Sigmoid colon (tissue), 7 donors: ENCODE results near the gene ETV1. TPM values are rescaled to one million over a fixed set of nuclear protein-coding genes. Genes with fewer than 3 reads are reported as not detected.

Source experiments
- DNase-seq: peaks from one replicate; pipeline ENCODE4 v3.0.0-alpha.2; 2019
- H3K27ac ChIP-seq, 4 donors: fragments of 200-600 bp; sonication (generic); one replicate each; pipeline ENCODE4 v1.5.1; 2016 to 2019; ENCODE audit warnings: mild to moderate bottlenecking in 1 of 4
- H3K27me3 ChIP-seq, 3 donors: fragments of 200-600 bp; sonication (generic); one replicate each; pipeline ENCODE4 v1.5.1; 2019; ENCODE audit warnings: mild to moderate bottlenecking in 1 of 3
- H3K36me3 ChIP-seq, 4 donors: fragments of 200-600 bp; sonication (generic); one replicate each; pipeline ENCODE4 v1.5.1; 2016 to 2019
- H3K4me1 ChIP-seq, 4 donors: fragments of 200-600 bp; sonication (generic); one replicate each; pipeline ENCODE4 v1.5.1; 2017 to 2019
- H3K4me3 ChIP-seq, 4 donors: fragments of 200-600 bp; sonication (generic); one replicate each; pipeline ENCODE4 v1.5.1; 2017 to 2019; ENCODE audit warnings: mild to moderate bottlenecking in 2 of 4, moderate library complexity in 1 of 4
- H3K9me3 ChIP-seq, 4 donors: fragments of 200-600 bp in 3 of 4; sonication (generic) in 3 of 4; one replicate each; pipeline versions ENCODE4 v1.5.1 to v1.6.1; 2013 to 2019
- EP300 ChIP-seq, 4 donors: sonication (generic); formaldehyde crosslinking; IDR thresholded peaks; one replicate each; pipeline ENCODE4 v1.6.1; 2017; ENCODE audit warnings: antibody characterized with exemption in 4 of 4
- POLR2A ChIP-seq, 2 donors: fragments of 450-650 bp; IDR thresholded peaks; one replicate each; pipeline ENCODE4 v1.6.1; 2016; ENCODE audit warnings: antibody characterized with exemption in 2 of 2, mild to moderate bottlenecking in 2 of 2, moderate library complexity in 2 of 2
- POLR2AphosphoS5 ChIP-seq, 4 donors: sonication (generic); formaldehyde crosslinking; IDR thresholded peaks; one replicate each; pipeline ENCODE4 v1.6.1; 2017; ENCODE audit warnings: antibody characterized with exemption in 4 of 4
- WGBS, 2 donors: extraction: QIAGEN DNeasy Blood & Tissue Kit; methylation state at CpG; one replicate each; pipeline ENCODE4 v1.1.7; 2013; 5-methylcytosine and 5-hydroxymethylcytosine counted together
- intact Hi-C: fragments of 100-400 bp; cut with DNase I; formaldehyde crosslinking; loops from one replicate; pipeline ENCODE4 v1.15.1; 2023
- polyA plus RNA-seq, 3 donors: library from polyadenylated mRNA; stranded (reverse); fragments of 200-250 nt; gene quantifications; one replicate each; pipeline ENCODE4 v1.2.3, GENCODE V29; 2013
- total RNA-seq, 4 donors: library from RNA; depleted of rRNA; stranded (reverse); fragments of >200 nt; gene quantifications; one replicate each; pipeline ENCODE4 v1.1.0, GENCODE V29; 2016
- TF ChIP-seq, protein P1 (sequence below), 4 experiments: fragments of 450-650 bp in 3 of 4; fragments of 200-600 bp in 1 of 4; IDR thresholded peaks; one replicate each; pipeline ENCODE4 v1.5.1; 2016 to 2019; ENCODE audit warnings: antibody characterized with exemption in 4 of 4, mild to moderate bottlenecking in 3 of 4, moderate library complexity in 2 of 4
- donor health status: healthy with polysubstance abuse.
- donor health status: Bipolar disorder and iron deficiency.
- donor health status: healthy.

ETV1 gene
- total and polyA plus RNA-seq, 7 donors, result 0.60 to 13.6 (median 6.5) TPM

DNA sequence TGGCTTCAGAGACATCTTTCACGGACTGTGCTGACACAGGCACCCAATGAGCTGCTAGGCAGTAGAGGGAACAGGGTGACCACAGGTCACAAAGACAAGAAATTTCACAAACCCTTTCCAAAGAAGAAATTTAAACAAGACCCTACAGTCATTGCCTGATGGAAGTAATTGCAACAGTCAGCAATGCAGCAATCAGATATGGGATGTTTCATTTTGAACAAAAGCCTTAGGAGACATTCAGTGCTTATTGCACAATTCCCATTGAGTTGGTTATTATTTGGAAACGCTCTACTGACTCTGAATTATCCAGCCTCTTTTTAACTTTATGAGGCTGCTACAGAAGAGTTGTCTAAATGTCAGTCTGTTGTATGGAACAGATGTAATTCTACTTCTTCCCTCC, 85.5 kb downstream of the ETV1 start:
- no peaks in the 10 kb centered on the region for H3K36me3 ChIP-seq
- no peaks in the 10 kb centered on the region for H3K9me3 ChIP-seq
- no peak overlapping the region for H3K4me3 ChIP-seq
- no peak overlapping the region for H3K27ac ChIP-seq
- H3K4me1 ChIP-seq, result no peaks in the 10 kb centered on the region
- TF ChIP-seq EP300 (IDR thresholded peaks at IDR 0.05) (no peak), POLR2A (IDR thresholded peaks at IDR 0.05) (no peak)
- TF ChIP-seq, protein P1, sequence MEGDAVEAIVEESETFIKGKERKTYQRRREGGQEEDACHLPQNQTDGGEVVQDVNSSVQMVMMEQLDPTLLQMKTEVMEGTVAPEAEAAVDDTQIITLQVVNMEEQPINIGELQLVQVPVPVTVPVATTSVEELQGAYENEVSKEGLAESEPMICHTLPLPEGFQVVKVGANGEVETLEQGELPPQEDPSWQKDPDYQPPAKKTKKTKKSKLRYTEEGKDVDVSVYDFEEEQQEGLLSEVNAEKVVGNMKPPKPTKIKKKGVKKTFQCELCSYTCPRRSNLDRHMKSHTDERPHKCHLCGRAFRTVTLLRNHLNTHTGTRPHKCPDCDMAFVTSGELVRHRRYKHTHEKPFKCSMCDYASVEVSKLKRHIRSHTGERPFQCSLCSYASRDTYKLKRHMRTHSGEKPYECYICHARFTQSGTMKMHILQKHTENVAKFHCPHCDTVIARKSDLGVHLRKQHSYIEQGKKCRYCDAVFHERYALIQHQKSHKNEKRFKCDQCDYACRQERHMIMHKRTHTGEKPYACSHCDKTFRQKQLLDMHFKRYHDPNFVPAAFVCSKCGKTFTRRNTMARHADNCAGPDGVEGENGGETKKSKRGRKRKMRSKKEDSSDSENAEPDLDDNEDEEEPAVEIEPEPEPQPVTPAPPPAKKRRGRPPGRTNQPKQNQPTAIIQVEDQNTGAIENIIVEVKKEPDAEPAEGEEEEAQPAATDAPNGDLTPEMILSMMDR (IDR thresholded peaks at IDR 0.05), result no peak
- no peaks in the 10 kb centered on the region for H3K27me3 ChIP-seq
- no peak for DNase-seq
- intact Hi-C loops, result no loop called here
- WGBS, 2 donors, result 77 to 86% methylated on average over 2 of the region's 2 CpGs

DNA sequence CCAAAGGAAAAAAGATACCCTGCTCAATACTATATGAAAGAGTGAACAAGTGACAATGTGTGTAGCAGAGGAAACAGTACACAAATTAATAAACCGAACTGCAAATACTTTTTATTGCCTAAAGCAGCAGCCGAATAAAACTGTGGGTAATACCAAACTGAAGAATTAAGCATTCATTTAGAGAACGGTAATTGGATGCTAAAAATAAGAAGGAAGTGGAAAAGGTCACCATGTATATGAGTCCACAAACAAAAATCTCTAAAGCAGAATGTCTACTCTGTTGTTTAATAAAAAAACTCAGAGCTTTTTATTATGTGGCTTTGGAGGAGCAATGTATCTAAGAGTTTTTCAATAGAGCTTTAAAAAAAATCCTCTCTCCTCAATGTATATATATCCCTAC, 87.9 kb downstream of the ETV1 start:
- WGBS, 2 donors, result 81 to 85% methylated on average over 3 of the region's 3 CpGs

DNA sequence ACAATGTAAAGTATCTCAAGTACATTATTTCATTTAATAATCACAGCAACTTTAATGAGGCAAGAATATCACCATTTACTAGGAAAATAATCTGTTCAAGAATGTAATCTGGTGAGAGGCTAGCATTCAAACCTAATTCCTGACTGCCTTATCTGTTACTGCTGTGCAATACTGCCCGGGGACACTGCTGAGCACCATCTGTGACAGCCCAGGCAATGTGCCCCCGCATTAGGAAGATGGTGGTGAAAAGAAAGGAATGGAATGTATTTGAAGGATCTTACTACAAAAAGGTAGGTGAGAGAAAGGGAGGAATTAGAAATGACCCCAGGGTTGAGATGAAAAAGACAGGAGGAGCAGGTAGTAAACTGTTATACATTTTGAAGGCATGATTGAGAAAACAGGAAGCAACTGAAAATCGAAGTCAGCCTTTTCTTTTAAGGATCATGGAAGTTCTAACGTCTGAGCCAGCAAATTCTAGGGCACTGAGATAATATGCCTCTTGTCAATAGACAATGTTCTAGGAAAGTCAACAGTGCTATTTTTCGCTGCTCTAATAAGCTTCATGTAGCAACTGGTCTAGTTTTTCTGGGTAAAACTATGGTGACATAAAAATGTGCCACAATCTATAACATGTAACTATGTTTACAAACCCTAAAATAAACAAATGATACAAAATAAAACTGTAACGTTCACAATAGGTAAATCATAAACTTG, 90.4 kb downstream of the ETV1 start:
- DNase-seq, result no peak
- intact Hi-C loops, result no loop called here
- Histone ChIP-seq H3K27ac (no peak overlapping the region), H3K9me3 (no peaks in the 10 kb centered on the region), H3K4me3 (no peak overlapping the region), H3K27me3 (no peaks in the 10 kb centered on the region), H3K36me3 (no peaks in the 10 kb centered on the region), H3K4me1 (peaks cover 0 to 11% (median 5%) of the 10 kb centered on the region in 4 donors)
- 25 to 63% methylated on average over 6 of the region's 6 CpGs for WGBS, 2 donors
- TF ChIP-seq POLR2A (IDR thresholded peaks at IDR 0.05) (no peak), POLR2AphosphoS5 (IDR thresholded peaks at IDR 0.05) (no peak), EP300 (IDR thresholded peaks at IDR 0.05) (no peak)
- TF ChIP-seq, protein P1 (IDR thresholded peaks at IDR 0.05), result no peak

More for the DNA sequence above, 87.9 kb downstream of the ETV1 start:
- H3K27ac ChIP-seq, result no peak overlapping the region
- no peaks in the 10 kb centered on the region for H3K27me3 ChIP-seq
- intact Hi-C loops, result no loop called here
- TF ChIP-seq POLR2AphosphoS5 (IDR thresholded peaks at IDR 0.05), result no peak
- TF ChIP-seq EP300 (IDR thresholded peaks at IDR 0.05), result no peak
- TF ChIP-seq, protein P1 (IDR thresholded peaks at IDR 0.05), result no peak
- TF ChIP-seq POLR2A (IDR thresholded peaks at IDR 0.05), result no peak
- H3K9me3 ChIP-seq, result no peaks in the 10 kb centered on the region
- peaks cover 0 to 11% (median 5%) of the 10 kb centered on the region in 4 donors for H3K4me1 ChIP-seq
- DNase-seq, result no peak
- no peaks in the 10 kb centered on the region for H3K36me3 ChIP-seq
- no peak overlapping the region for H3K4me3 ChIP-seq

DNA sequence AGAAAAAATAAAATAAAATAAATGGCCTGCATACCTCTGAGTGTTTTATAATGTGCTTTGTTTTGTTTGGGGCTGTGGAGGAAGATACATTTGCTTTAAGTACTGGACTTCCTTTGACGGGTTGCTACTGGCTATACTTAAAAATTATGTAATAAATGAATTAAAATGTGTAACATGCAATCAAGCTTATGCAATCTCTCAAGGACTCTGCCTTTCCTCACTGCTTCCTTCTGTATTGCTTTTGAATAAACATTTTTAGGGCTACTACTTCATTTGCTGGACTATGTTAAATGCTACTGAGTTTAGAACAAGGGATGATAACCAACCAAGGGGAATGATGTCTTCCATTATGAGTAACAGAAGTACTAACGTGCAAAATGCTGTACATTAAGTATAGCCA, 91.6 kb downstream of the ETV1 start:
- Histone ChIP-seq H3K27me3 (no peaks in the 10 kb centered on the region), H3K9me3 (peaks cover 0 to under 1% (median 0%) of the 10 kb centered on the region in 4 donors), H3K36me3 (no peaks in the 10 kb centered on the region), H3K4me1 (peaks cover 0 to 11% (median 5%) of the 10 kb centered on the region in 4 donors), H3K27ac (no peak overlapping the region), H3K4me3 (no peak overlapping the region)
- 43 to 54% methylated on average over 2 of the region's 2 CpGs for WGBS, 2 donors
- DNase-seq, result no peak
- intact Hi-C loops, result no loop called here
- TF ChIP-seq, protein P1 (IDR thresholded peaks at IDR 0.05), result no peak
- no peak for TF ChIP-seq POLR2AphosphoS5 (IDR thresholded peaks at IDR 0.05)
- TF ChIP-seq POLR2A (IDR thresholded peaks at IDR 0.05), result no peak
- no peak for TF ChIP-seq EP300 (IDR thresholded peaks at IDR 0.05)
